Fibroblast of villous mesenchyme (primary cell): ENCODE measurements around the gene THBD. TPM values are rescaled to one million over a fixed set of nuclear protein-coding genes. Genes with fewer than 3 reads are reported as not detected.

ENCODE experiments used
- DNase-seq: peaks from one replicate; pipeline ENCODE4 v3.0.0-alpha.2; 2010; ENCODE audit warnings: low read depth
- H3K4me3 ChIP-seq: 2 replicates; pipeline ENCODE4 v1.5.1; 2011; ENCODE audit warnings: low read depth, mild to moderate bottlenecking, low read length
- total RNA-seq: library from RNA; depleted of rRNA; stranded (reverse); fragments of >200 nt; gene quantifications from 2 replicates; pipeline ENCODE4 v1.2.3, GENCODE V29; 2012
- TF ChIP-seq, protein P1 (sequence below): IDR thresholded peaks from 2 replicates; pipeline ENCODE4 v1.5.1; 2012; ENCODE audit warnings: low read depth, mild to moderate bottlenecking, low read length; ENCODE audit not compliant: insufficient read depth

THBD gene
- total RNA-seq, 1 donor: under 0.01 TPM

DNA sequence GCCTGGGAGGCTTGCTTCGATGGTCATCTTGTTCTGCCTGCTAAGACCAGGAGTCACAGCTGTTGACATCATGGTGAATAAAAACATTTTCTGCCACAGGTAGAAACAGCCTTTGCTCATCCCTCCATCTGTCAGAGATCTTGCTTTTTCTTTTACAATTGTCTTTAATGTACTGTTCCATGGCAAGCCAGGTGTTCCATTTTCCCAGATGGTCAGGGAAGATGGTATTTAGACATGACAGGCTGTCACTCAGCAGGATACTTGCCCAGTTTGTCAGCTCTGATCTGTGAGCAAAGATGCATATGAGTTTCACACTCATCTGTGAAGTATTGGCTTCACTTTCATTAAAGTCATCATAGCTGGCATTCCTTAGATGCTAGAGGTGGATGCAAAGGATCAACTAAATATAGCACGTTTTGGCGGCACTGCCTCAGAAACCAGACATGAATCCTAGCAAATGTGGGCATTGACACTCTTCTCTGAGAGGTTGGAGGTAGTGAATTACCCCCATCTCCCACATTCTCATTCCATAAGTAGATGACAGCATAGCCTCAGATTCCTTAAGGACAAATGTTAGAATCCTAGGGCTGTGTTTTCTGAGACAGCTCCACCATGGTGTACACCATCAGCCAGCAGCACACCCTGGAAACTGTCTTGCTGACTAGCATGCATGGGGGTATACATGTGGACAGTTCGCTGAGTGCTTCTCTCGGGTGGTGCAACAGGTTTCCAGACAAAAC, 10.2 kb downstream of the THBD start:
- H3K4me3 ChIP-seq: no peak overlapping the region
- DNase-seq: no peak
- TF ChIP-seq, protein P1, sequence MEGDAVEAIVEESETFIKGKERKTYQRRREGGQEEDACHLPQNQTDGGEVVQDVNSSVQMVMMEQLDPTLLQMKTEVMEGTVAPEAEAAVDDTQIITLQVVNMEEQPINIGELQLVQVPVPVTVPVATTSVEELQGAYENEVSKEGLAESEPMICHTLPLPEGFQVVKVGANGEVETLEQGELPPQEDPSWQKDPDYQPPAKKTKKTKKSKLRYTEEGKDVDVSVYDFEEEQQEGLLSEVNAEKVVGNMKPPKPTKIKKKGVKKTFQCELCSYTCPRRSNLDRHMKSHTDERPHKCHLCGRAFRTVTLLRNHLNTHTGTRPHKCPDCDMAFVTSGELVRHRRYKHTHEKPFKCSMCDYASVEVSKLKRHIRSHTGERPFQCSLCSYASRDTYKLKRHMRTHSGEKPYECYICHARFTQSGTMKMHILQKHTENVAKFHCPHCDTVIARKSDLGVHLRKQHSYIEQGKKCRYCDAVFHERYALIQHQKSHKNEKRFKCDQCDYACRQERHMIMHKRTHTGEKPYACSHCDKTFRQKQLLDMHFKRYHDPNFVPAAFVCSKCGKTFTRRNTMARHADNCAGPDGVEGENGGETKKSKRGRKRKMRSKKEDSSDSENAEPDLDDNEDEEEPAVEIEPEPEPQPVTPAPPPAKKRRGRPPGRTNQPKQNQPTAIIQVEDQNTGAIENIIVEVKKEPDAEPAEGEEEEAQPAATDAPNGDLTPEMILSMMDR: no peak

DNA sequence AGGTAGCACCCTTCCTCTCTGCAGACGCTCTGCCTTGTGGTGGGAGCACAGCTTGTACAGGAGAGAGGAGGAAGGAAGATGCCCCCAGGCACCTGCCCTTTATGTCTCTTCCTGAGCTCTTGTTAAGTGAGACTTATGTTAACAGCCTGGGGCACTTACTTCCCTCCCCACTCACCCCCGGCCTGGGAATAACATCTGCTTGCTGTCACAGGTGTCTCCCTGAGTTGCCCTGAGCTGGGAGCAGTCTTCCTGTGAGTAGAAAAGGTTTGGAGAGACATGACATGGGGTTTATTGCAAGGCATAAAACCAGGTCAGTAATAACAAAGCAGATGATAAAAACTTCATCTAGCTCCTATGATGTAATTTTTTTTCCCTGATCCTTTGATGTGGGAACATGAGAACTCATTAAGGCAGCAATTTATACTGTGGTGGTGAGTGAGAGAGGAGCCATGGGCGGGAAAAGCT, 12.4 kb downstream of the THBD start:
- TF ChIP-seq, protein P1: no peak
- no peak overlapping the region for H3K4me3 ChIP-seq
- DNase-seq: no peak

DNA sequence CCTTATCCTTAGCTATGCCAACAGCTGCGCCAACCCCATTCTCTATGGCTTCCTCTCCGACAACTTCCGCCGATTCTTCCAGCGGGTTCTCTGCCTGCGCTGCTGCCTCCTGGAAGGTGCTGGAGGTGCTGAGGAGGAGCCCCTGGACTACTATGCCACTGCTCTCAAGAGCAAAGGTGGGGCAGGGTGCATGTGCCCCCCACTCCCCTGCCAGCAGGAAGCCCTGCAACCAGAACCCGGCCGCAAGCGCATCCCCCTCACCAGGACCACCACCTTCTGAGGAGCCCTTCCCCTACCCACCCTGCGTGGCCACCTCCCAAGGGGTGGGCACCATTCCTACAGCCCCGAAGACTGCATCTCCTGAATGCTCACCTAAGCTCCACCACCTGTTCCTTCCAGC, 13.1 kb downstream of the THBD start:
- DNase-seq: no peak
- TF ChIP-seq, protein P1: no peak
- no peak overlapping the region for H3K4me3 ChIP-seq

DNA sequence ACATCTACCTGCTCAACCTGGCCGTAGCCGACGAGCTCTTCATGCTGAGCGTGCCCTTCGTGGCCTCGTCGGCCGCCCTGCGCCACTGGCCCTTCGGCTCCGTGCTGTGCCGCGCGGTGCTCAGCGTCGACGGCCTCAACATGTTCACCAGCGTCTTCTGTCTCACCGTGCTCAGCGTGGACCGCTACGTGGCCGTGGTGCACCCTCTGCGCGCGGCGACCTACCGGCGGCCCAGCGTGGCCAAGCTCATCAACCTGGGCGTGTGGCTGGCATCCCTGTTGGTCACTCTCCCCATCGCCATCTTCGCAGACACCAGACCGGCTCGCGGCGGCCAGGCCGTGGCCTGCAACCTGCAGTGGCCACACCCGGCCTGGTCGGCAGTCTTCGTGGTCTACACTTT, 13.7 kb downstream of the THBD start:
- TF ChIP-seq, protein P1: no peak
- no peak for DNase-seq
- H3K4me3 ChIP-seq: no peak overlapping the region

DNA sequence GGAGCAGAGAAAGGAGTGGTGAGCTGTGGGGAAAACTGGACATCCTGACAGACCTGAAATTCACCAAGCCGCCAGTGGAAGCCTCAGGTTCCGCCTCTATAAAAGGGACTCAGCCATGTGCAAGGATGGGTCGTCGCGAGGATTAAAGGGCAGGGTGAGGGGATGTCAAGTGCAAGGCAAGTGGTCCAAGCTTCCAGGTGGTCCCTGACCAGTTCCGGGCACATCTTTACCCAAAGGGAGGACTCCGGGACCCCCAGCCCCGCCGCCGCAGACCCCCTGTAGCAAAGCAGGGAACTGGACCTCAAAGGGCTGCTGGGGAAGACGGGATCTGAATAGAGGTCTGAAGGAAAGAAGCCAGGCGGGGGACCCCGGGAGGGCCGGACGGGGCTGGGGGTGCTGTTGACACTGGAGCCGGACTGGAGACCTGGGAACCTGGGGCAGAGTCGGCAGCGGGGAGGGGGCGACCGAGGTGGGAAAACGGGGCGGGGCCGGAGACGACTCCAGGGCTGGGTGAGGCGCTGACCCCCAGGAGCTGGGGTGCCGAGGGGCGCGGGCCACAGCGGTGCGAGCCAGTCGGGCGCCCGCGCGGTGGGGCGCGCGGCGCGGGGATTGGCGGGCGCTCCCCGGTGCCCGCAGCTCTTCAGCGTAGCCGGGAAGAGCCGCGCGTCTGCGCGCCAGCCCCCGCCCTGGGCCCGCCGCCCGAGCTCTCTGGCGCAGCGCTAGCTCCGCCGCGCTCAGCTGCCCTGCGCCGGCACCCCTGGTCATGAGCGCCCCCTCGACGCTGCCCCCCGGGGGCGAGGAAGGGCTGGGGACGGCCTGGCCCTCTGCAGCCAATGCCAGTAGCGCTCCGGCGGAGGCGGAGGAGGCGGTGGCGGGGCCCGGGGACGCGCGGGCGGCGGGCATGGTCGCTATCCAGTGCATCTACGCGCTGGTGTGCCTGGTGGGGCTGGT, 14.5 kb downstream of the THBD start, which contains the start of gene SSTR4:
Gene SSTR4 (plus strand): TSS at position 592 of the 951 bp plus-strand sequence. CDS start 172 bp downstream, at position 764.
- no peak for DNase-seq
- no peak within 1 kb of the TSS for H3K4me3 ChIP-seq
- TF ChIP-seq, protein P1: no peak

DNA sequence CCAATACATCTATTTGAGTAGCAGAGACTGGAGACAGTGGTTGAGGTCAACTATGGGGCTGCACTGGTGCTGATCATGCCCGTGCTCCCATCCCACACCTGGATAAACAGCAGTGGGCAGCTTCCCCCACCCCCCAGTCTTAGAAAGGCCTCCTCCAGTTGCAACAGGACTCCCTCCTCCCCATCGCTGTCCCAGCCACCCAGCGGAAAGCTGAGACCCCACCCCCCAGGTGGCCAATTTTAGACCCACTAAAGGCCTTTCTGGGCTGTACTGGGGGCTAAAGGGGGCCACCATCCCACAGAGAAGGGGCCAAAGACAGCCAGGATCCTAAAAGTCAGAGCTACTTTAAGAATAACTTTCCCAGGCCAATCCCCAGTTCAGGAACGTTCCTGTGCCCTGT, 15.6 kb downstream of the THBD start:
- TF ChIP-seq, protein P1: no peak
- no peak overlapping the region for H3K4me3 ChIP-seq
- no peak for DNase-seq
